ENCODE data around the gene BTNL8. TPM values are rescaled to one million over a fixed set of nuclear protein-coding genes. Genes with fewer than 3 reads are reported as not detected.

The BTNL8 gene
- total RNA-seq, 1 experiment from 2014 or later = 0.85 TPM

DNA sequence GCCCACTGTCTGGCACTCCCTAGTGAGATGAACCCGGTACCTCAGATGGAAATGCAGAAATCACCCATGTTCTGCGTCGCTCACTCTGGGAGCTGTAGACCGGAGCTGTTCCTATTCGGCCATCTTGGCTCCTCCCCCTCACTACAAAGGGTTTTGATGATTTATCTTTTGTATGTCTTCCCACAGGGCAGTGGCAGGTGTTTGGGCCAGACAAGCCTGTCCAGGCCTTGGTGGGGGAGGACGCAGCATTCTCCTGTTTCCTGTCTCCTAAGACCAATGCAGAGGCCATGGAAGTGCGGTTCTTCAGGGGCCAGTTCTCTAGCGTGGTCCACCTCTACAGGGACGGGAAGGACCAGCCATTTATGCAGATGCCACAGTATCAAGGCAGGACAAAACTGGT lies 9.4 kb downstream of the BTNL8 start:
- TF ChIP-seq ZNF121 (CRISPR knock-in tag; IDR thresholded peaks at IDR 0.05) = peak; percentile 62
- TF ChIP-seq ETV6 (CRISPR knock-in tag; IDR thresholded peaks at IDR 0.05) = no peak
- peak overlapping the region; percentile 60 for H3K4me3 Mint-ChIP-seq
- CTCF ChIA-PET = no interaction called here
- H3K27ac Mint-ChIP-seq = peak overlapping the region; percentile 79
- POLR2A ChIA-PET = interaction anchor here (0.5 kb wide), 1 partner anchor 155 kb away, joined by 5 read pairs; no protein-coding TSS in a partner anchor
- H3K9me3 Mint-ChIP-seq = peaks cover 14% of the 10 kb centered on the region
- peaks cover 37% of the 10 kb centered on the region for H3K4me1 Mint-ChIP-seq
- DNase-seq (ENCODE audit: low spot score) (no peak), ATAC-seq (no peak; the same call in 1 of the 2 replicates)
- H3K36me3 Mint-ChIP-seq = peaks cover 10% of the 10 kb centered on the region; the same call in 1 of the 2 replicates
- H3K27me3 Mint-ChIP-seq (ENCODE audit: low read depth) = peaks cover 5% of the 10 kb centered on the region

- ATAC-seq (peak; percentile 30; the same call in 1 of the 2 replicates), DNase-seq (ENCODE audit: low spot score) (no peak)
- Mint-ChIP-seq H3K4me3 (peak overlapping the region; percentile 8), H3K9me3 (peaks cover 15% of the 10 kb centered on the region), H3K27ac (peak overlapping the region; percentile 46), H3K27me3 (ENCODE audit: low read depth) (peaks cover 5% of the 10 kb centered on the region), H3K36me3 (peaks cover 10% of the 10 kb centered on the region; the same call in 1 of the 2 replicates), H3K4me1 (peaks cover 37% of the 10 kb centered on the region)
- POLR2A ChIA-PET = no interaction called here
- TF ChIP-seq ZBTB21 (CRISPR knock-in tag; IDR thresholded peaks at IDR 0.05; ENCODE audit: borderline replicate concordance) = no peak
- no peak for TF ChIP-seq ZNF317 (CRISPR knock-in tag; IDR thresholded peaks at IDR 0.05; ENCODE audit: borderline replicate concordance, low read depth)
- no peak for TF ChIP-seq NR2C2 (CRISPR knock-in tag; IDR thresholded peaks at IDR 0.05)
- TF ChIP-seq, protein P1, sequence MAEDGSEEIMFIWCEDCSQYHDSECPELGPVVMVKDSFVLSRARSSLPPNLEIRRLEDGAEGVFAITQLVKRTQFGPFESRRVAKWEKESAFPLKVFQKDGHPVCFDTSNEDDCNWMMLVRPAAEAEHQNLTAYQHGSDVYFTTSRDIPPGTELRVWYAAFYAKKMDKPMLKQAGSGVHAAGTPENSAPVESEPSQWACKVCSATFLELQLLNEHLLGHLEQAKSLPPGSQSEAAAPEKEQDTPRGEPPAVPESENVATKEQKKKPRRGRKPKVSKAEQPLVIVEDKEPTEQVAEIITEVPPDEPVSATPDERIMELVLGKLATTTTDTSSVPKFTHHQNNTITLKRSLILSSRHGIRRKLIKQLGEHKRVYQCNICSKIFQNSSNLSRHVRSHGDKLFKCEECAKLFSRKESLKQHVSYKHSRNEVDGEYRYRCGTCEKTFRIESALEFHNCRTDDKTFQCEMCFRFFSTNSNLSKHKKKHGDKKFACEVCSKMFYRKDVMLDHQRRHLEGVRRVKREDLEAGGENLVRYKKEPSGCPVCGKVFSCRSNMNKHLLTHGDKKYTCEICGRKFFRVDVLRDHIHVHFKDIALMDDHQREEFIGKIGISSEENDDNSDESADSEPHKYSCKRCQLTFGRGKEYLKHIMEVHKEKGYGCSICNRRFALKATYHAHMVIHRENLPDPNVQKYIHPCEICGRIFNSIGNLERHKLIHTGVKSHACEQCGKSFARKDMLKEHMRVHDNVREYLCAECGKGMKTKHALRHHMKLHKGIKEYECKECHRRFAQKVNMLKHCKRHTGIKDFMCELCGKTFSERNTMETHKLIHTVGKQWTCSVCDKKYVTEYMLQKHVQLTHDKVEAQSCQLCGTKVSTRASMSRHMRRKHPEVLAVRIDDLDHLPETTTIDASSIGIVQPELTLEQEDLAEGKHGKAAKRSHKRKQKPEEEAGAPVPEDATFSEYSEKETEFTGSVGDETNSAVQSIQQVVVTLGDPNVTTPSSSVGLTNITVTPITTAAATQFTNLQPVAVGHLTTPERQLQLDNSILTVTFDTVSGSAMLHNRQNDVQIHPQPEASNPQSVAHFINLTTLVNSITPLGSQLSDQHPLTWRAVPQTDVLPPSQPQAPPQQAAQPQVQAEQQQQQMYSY (CRISPR knock-in tag; IDR thresholded peaks at IDR 0.05) = no peak
- TF ChIP-seq MXD4 (CRISPR knock-in tag; IDR thresholded peaks at IDR 0.05; ENCODE audit: borderline replicate concordance) = no peak
- TF ChIP-seq RELA (CRISPR knock-in tag; IDR thresholded peaks at IDR 0.05; ENCODE audit: borderline replicate concordance) = no peak
- no peak for TF ChIP-seq ATF1 (CRISPR knock-in tag; IDR thresholded peaks at IDR 0.05)
- TF ChIP-seq E2F4 (CRISPR knock-in tag; IDR thresholded peaks at IDR 0.05; ENCODE audit: borderline replicate concordance, low read depth) = no peak
- TF ChIP-seq, protein P2, sequence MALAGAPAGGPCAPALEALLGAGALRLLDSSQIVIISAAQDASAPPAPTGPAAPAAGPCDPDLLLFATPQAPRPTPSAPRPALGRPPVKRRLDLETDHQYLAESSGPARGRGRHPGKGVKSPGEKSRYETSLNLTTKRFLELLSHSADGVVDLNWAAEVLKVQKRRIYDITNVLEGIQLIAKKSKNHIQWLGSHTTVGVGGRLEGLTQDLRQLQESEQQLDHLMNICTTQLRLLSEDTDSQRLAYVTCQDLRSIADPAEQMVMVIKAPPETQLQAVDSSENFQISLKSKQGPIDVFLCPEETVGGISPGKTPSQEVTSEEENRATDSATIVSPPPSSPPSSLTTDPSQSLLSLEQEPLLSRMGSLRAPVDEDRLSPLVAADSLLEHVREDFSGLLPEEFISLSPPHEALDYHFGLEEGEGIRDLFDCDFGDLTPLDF (CRISPR knock-in tag; IDR thresholded peaks at IDR 0.05) = no peak
- TF ChIP-seq ELF4 (CRISPR knock-in tag; IDR thresholded peaks at IDR 0.05; ENCODE audit: low read depth) = no peak
- no peak for TF ChIP-seq FOXP4 (CRISPR knock-in tag; IDR thresholded peaks at IDR 0.05)
- no peak for TF ChIP-seq SOX15 (CRISPR knock-in tag; IDR thresholded peaks at IDR 0.05)
- CTCF ChIA-PET = interaction anchor here (0.6 to 1.8 kb wide), 2 partner anchors 48 to 71 kb away, joined by 3 to 7 read pairs; partner anchors contain the start of gene ZFP62
Observed at GRCh38 chr5:180908998-180909731, 10.2 kb downstream of the BTNL8 start.
